K562 (cell line): ENCODE results near the gene LBR. TPM values are rescaled to one million over a fixed set of nuclear protein-coding genes. Genes with fewer than 3 reads are reported as not detected.

Experiments
- ATAC-seq: fragments of 200-7000 bp; cut with Tn5 transposase; 3 replicates; pipeline ENCODE4 v1.9.1; 2020; ENCODE audit warnings: moderate library complexity
- BruUV-seq: library from RNA; stranded (reverse); fragments of 400-500 nt; replicated peaks from 2 replicates; lab custom pipeline; 2021; lab: Mats Ljungman, UMichigan
- CTCF ChIA-PET: fragments of 300-600 bp; formaldehyde crosslinking; extraction: SDS; loops from one replicate; lab custom pipeline; 2021; ENCODE audit warnings: low intra/inter-chr PET ratio; lab: Yijun Ruan, JAX
- POLR2A ChIA-PET: fragments of 300-600, 350-650 bp; sonication (Branson Sonifier 250); formaldehyde crosslinking; extraction: SDS; loops from one replicate; lab custom pipeline; 2021; ENCODE audit warnings: antibody characterized with exemption, inconsistent platforms; lab: Yijun Ruan, JAX
- DNase-seq, 4 experiments: peaks; one replicate each; pipeline versions ENCODE4 v3.0.0 to v3.0.0-alpha.2; 2011 to 2018; ENCODE audit warnings: low spot score in 3 of 4, mixed read lengths in 3 of 4; ENCODE audit errors: extremely low read depth in 1 of 4
- FAIRE-seq: peaks from 2 replicates; lab custom pipeline; 2011; peaks lifted over from hg19 to GRCh38; lab: Jason Lieb, UNC
- H2AFZ ChIP-seq: 2 replicates; pipeline ENCODE4 v1.6.0; 2011; ENCODE audit warnings: low read depth, low read length, control low read depth, inconsistent platforms
- H3K27ac ChIP-seq: fragments of 200-600 bp; 3 replicates; pipeline ENCODE4 v1.8.0; 2011; ENCODE audit warnings: low read depth, mild to moderate bottlenecking, control low read depth, inconsistent platforms, low read length, moderate library complexity, mixed read lengths; ENCODE audit errors: extremely low read depth
- H3K27me3 ChIP-seq, 2 experiments: fragments of 300-600 bp in 1 of 2; 2 replicates in 1 of 2; 3 replicates in 1 of 2; pipeline versions ENCODE4 v1.6.0 to v1.8.0; 2011; ENCODE audit warnings: inconsistent platforms in 2 of 2, low read length in 2 of 2, mild to moderate bottlenecking in 1 of 2, mixed read lengths in 1 of 2, moderate library complexity in 1 of 2; ENCODE audit not compliant: control insufficient read depth in 2 of 2, insufficient read depth in 2 of 2
- H3K36me3 ChIP-seq: fragments of 300-600 bp; 3 replicates; pipeline ENCODE4 v1.8.0; 2011; ENCODE audit warnings: mild to moderate bottlenecking, low read length, inconsistent platforms; ENCODE audit not compliant: control insufficient read depth, insufficient read depth
- H3K4me1 ChIP-seq, 2 experiments: fragments of 200-600 bp in 1 of 2; replicated peaks in 1 of 2; 2 replicates in 1 of 2; 3 replicates in 1 of 2; pipeline versions ENCODE4 v1.5.1 to v1.8.0; 2011; ENCODE audit warnings: inconsistent platforms in 2 of 2, low read length in 2 of 2, mild to moderate bottlenecking in 1 of 2, mixed read lengths in 1 of 2, moderate library complexity in 1 of 2; ENCODE audit not compliant: control insufficient read depth in 2 of 2, insufficient read depth in 2 of 2
- H3K4me2 ChIP-seq: 2 replicates; pipeline ENCODE4 v1.6.1; 2011; ENCODE audit warnings: low read length, control low read depth, inconsistent platforms, mixed read lengths; ENCODE audit not compliant: insufficient read depth
- H3K4me3 ChIP-seq: fragments of 200-600 bp; sonication (generic), shearing (Covaris generic); 2 replicates; pipeline ENCODE4 v1.5.1; 2016; ENCODE audit warnings: control low read depth, inconsistent platforms
- H3K79me2 ChIP-seq: fragments of 200-600 bp; 3 replicates; pipeline ENCODE4 v1.8.0; 2011; ENCODE audit warnings: low read length, inconsistent platforms; ENCODE audit not compliant: control insufficient read depth, insufficient read depth
- H3K9ac ChIP-seq, 2 experiments: 2 replicates each; pipeline versions ENCODE4 v1.6.0 to v1.6.1; 2011; ENCODE audit warnings: low read depth in 2 of 2, low read length in 2 of 2, control low read depth in 1 of 2, inconsistent platforms in 1 of 2, mild to moderate bottlenecking in 1 of 2, mixed read lengths in 1 of 2; ENCODE audit not compliant: insufficient read depth in 1 of 2
- H3K9me1 ChIP-seq: one replicate; pipeline ENCODE4 v1.6.0; 2011; ENCODE audit warnings: inconsistent platforms, mild to moderate bottlenecking, low read length, moderate library complexity; ENCODE audit not compliant: control insufficient read depth, insufficient read depth
- H3K9me3 ChIP-seq: replicated peaks from 2 replicates; pipeline ENCODE4 v1.5.1; 2011; ENCODE audit warnings: low read depth, low read length, inconsistent platforms; ENCODE audit not compliant: control insufficient read depth, insufficient read depth
- H4K20me1 ChIP-seq: replicated peaks from 2 replicates; pipeline ENCODE4 v1.6.1; 2011; ENCODE audit warnings: low read length, inconsistent platforms, mixed read lengths; ENCODE audit not compliant: control insufficient read depth, insufficient read depth
- CBFA2T3 ChIP-seq: fragments of 450-650 bp; IDR thresholded peaks from 2 replicates; pipeline ENCODE4 v1.6.1; 2017
- DNMT1 ChIP-seq: fragments of 450-650 bp; IDR thresholded peaks from 2 replicates; pipeline ENCODE4 v1.6.1; 2016; ENCODE audit warnings: antibody characterized with exemption, mild to moderate bottlenecking
- FOXK1 ChIP-seq: sonication (generic); formaldehyde crosslinking; IDR thresholded peaks from 2 replicates; pipeline ENCODE4 v1.8.0; 2022; ENCODE audit warnings: missing genetic modification reagents, mild to moderate bottlenecking, borderline replicate concordance
- KLF16 ChIP-seq: IDR thresholded peaks from 2 replicates; pipeline ENCODE4 v1.6.1; 2016; ENCODE audit warnings: antibody characterized with exemption
- ZBTB1 ChIP-seq: sonication (generic); formaldehyde crosslinking; IDR thresholded peaks from 2 replicates; pipeline ENCODE4 v1.8.1; 2023; ENCODE audit warnings: missing genetic modification reagents, low read depth, mild to moderate bottlenecking, borderline replicate concordance
- ZFP30 ChIP-seq: fragments of 250-450 bp; sonication (Bioruptor Pico); IDR thresholded peaks from 2 replicates; pipeline ENCODE4 v1.8.0; 2022; ENCODE audit warnings: moderate library complexity, mild to moderate bottlenecking, inconsistent platforms, borderline replicate concordance
- ZNF134 ChIP-seq: fragments of 250-450 bp; sonication (Bioruptor Pico); conservative IDR thresholded peaks from 2 replicates; pipeline ENCODE4 v1.4.0; 2020
- WGBS: fragments of 100-300 bp; shearing (Covaris generic); methylation state at CpG from one replicate; pipeline ENCODE4 v1.1.6; 2016; ENCODE audit warnings: low coverage, mixed read lengths; ENCODE audit not compliant: insufficient coverage; ENCODE audit errors: missing lambda C conversion rate; 5-methylcytosine and 5-hydroxymethylcytosine counted together
- in situ Hi-C: fragments of 300-500 bp; cut with MboI; formaldehyde crosslinking; loops from 4 replicates; pipeline ENCODE4 v1.15.0; 2018; ENCODE audit warnings: inconsistent platforms, mixed read lengths
- intact Hi-C: fragments of 100-400 bp; cut with micrococcal nuclease; formaldehyde crosslinking; loops from 2 replicates; pipeline ENCODE4 v1.14.2; 2022
- polyA plus RNA-seq, 8 experiments: library from polyadenylated mRNA; depleted of rRNA in 4 of 8; stranded (reverse) in 5 of 8; unstranded in 3 of 8; fragments of >200 nt; fragmentation: Nextera tagmentation in 2 of 8; fragmentation: Illumina TruSeq in 1 of 8; extraction: Ambion mirVana in 2 of 8; extraction: Trizol in 1 of 8; gene quantifications; 2 replicates each; pipeline versions ENCODE4 v1.2.1 to v1.2.3, GENCODE V29; 2011 to 2014; ENCODE audit warnings: inconsistent platforms in 1 of 8, missing spikeins in 1 of 8
- total RNA-seq, 7 experiments: library from RNA; depleted of rRNA in 6 of 7; stranded (reverse); fragments of >200 nt in 6 of 7; fragmentation: Illumina TruSeq in 2 of 7; extraction: Trizol in 2 of 7; gene quantifications; 2 replicates each; pipeline versions ENCODE4 v1.2.1 to v1.2.3, GENCODE V29; 2011 to 2021; ENCODE audit warnings: low replicate concordance in 1 of 7
- TF ChIP-seq, protein P1 (sequence below), 2 experiments: IDR thresholded peaks in 1 of 2; conservative IDR thresholded peaks in 1 of 2; 2 replicates each; pipeline ENCODE4 v1.6.1; 2016; ENCODE audit warnings: low read depth in 2 of 2, mild to moderate bottlenecking in 1 of 2, missing compliant biosample characterization in 1 of 2, missing genetic modification characterization in 1 of 2, moderate library complexity in 1 of 2
- TF ChIP-seq, protein P2 (sequence below), 2 experiments: fragments of 150-350 bp in 1 of 2; IDR thresholded peaks; 2 replicates each; pipeline ENCODE4 v1.6.1; 2012 to 2016; ENCODE audit warnings: low read depth in 2 of 2, low read length in 2 of 2, mild to moderate bottlenecking in 1 of 2, moderate library complexity in 1 of 2

LBR gene
- total and polyA plus RNA-seq, 9 of the 15 experiments (the other 6 are each of a cell fraction or from before 2014, with no cell fraction given) = 102 to 229 (median 197) TPM

DNA sequence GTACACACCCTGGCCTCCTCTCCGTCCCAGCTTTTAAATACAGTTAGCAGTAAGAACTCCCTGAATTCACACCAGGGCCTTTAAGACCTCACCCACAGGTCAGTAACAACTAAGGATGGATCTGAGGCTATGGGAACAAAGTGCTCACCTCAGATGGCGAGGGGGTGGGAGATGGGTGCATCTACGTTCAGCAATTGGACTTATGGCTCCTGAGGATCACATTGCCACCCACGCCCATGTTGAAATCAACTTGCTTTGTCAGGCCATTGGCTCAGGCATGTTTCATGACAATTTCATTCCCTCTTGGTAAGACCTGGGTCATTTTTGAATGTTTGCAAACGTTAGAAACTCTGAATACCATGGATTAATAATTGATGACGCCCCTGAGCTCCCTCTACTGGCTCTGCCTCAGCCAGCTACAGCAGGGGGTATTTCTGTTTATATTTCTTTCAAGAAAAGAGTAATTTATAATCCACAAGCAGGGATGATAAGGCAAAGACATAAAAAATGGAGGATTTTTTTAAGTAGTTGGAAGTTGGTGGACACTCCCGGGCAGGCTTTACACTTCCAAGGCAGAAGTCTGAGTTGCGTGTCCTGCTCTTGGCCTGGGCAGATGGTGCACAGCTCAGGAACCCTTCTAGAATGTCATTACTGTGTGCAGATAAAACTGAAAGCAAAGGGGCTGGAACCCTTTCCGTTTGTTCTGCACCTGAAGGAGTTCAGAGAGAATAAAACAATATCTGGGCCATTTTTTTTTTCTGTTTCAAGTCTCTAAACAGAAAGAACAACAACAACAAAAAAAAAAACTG is 13.7 kb upstream of the LBR start (continued):
- TF ChIP-seq, protein P1, sequence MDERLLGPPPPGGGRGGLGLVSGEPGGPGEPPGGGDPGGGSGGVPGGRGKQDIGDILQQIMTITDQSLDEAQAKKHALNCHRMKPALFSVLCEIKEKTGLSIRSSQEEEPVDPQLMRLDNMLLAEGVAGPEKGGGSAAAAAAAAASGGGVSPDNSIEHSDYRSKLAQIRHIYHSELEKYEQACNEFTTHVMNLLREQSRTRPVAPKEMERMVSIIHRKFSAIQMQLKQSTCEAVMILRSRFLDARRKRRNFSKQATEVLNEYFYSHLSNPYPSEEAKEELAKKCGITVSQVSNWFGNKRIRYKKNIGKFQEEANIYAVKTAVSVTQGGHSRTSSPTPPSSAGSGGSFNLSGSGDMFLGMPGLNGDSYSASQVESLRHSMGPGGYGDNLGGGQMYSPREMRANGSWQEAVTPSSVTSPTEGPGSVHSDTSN (CRISPR knock-in tag; IDR thresholded peaks at IDR 0.05; ENCODE audit: low read depth) = no peak
- TF ChIP-seq, protein P1 (tag; conservative IDR thresholded peaks at IDR 0.05; ENCODE audit: low read depth) = 0 out of 2 replicates have a peak, but pooled peaks have one; percentile 24

DNA sequence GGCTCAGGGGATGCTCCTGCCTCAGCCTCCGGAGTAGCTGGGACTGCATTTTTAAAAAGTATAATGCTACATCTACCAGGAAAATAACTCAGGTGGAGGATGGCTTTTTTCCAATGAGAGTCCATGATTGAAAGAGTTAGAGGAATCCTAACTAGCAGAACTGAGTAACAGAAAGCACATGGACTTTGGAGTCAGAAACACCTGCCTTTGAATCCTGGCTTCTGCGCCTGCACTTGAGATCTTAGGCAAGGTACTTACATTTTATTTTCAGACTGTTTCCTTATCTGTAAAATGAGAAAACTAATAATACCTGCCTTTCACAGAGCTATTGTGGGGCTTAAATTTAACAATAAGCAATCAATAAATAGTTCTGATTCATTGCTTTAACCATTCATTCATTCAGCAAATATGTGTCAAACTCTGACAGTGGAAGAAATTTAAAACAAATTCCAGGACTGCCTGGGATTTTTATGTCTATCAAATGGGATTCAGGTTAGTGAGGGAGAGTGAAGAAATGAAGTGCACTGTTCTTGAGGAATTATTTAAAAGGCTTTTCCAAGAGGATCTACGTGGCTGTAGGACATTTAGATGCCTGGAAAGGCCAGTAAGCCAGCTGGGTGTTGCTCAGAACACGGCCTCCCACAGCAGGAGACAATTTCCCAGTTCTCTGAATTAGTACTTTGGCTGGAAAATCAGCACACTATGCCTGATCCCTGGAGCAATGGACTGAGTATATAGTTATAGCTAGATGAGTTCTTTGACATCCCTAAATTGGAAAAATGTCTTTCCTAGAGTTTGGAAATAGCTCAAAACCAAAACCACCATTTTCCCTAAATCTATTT is 12.8 kb upstream of the LBR start:
- Histone ChIP-seq H3K4me2 (no peak overlapping the region), H3K9me1 (no peaks in the 10 kb centered on the region), H3K9ac (no peak overlapping the region), H2AFZ (peak overlapping the region; percentile 50), H3K4me1 (peaks cover 20 to 42% of the 10 kb centered on the region in 2 experiments), H4K20me1 (no peaks in the 10 kb centered on the region), H3K9me3 (no peaks in the 10 kb centered on the region), H3K27ac (no peak overlapping the region), H3K36me3 (no peaks in the 10 kb centered on the region), H3K79me2 (no peaks in the 10 kb centered on the region), H3K4me3 (no peak overlapping the region), H3K27me3 (no peaks in the 10 kb centered on the region)
- no peak for DNase-seq
- in situ Hi-C loops (no loop called here), intact Hi-C loops (no loop called here)
- ChIA-PET POLR2A (interaction anchor here (0.6 to 2.4 kb wide), 4 partner anchors 8 to 14 kb away, joined by 3 to 10 read pairs (median 6); partner anchors contain the start of gene LBR), CTCF (no interaction called here)
- ATAC-seq = no peak
- 72% methylated on average over 4 of the region's 4 CpGs for WGBS
- FAIRE-seq = no peak
- no TSS peak for BruUV-seq
- TF ChIP-seq KLF16 (no peak), CBFA2T3 (no peak), FOXK1 (CRISPR knock-in tag) (no peak), ZBTB1 (no peak), ZFP30 (CRISPR knock-in tag) (no peak), ZNF134 (CRISPR knock-in tag) (no peak), DNMT1 (no peak)
- TF ChIP-seq, protein P2, sequence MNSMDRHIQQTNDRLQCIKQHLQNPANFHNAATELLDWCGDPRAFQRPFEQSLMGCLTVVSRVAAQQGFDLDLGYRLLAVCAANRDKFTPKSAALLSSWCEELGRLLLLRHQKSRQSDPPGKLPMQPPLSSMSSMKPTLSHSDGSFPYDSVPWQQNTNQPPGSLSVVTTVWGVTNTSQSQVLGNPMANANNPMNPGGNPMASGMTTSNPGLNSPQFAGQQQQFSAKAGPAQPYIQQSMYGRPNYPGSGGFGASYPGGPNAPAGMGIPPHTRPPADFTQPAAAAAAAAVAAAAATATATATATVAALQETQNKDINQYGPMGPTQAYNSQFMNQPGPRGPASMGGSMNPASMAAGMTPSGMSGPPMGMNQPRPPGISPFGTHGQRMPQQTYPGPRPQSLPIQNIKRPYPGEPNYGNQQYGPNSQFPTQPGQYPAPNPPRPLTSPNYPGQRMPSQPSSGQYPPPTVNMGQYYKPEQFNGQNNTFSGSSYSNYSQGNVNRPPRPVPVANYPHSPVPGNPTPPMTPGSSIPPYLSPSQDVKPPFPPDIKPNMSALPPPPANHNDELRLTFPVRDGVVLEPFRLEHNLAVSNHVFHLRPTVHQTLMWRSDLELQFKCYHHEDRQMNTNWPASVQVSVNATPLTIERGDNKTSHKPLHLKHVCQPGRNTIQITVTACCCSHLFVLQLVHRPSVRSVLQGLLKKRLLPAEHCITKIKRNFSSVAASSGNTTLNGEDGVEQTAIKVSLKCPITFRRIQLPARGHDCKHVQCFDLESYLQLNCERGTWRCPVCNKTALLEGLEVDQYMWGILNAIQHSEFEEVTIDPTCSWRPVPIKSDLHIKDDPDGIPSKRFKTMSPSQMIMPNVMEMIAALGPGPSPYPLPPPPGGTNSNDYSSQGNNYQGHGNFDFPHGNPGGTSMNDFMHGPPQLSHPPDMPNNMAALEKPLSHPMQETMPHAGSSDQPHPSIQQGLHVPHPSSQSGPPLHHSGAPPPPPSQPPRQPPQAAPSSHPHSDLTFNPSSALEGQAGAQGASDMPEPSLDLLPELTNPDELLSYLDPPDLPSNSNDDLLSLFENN (IDR thresholded peaks at IDR 0.05; ENCODE audit: low read depth in 2 of 2, low read length in 2 of 2) = no peak
